ENCODE results near the gene TRIM44.

DNA sequence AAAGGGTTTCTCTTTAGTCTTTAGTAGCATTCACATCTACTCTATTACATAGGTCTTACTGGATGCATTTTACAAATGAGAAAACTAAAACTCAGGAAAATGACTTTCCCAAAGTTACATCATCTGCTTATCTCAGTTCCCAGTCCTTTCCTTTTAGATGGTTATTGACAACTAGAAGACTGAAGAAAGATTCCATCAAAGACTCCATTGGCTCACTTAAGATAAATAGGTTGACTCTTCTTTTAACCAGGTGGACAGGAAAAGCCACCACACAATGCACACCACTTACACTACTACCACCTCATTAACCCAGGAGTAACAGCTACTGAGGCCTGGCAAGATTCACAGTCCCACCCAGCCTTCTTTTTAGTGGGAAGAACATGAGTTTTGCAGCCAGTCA lies 123.6 kb downstream of the TRIM44 start:
- TF ChIP-seq CTCF (IDR thresholded peaks at IDR 0.05; ENCODE audit: low read depth, low read length, poor library complexity, severe bottlenecking) (no peak), EZH2phosphoT487 (IDR thresholded peaks at IDR 0.05; ENCODE audit: borderline replicate concordance, low read length) (no peak)
